Spleen (tissue), 11 donors: ENCODE data around the gene LAMTOR2. TPM values are rescaled to one million over a fixed set of nuclear protein-coding genes. Genes with fewer than 3 reads are reported as not detected.

Source experiments
- DNase-seq: peaks from one replicate; pipeline ENCODE4 v3.0.0-alpha.2; 2020
- H3K27ac ChIP-seq, 8 donors: fragments of 200-600 bp; sonication (generic) in 7 of 8; 1 replicate in 4 of 8; 2 replicates in 4 of 8; pipeline versions ENCODE4 v1.5.0 to v1.8.0; 2016 to 2021; ENCODE audit warnings: inconsistent platforms in 4 of 8, mild to moderate bottlenecking in 4 of 8, moderate library complexity in 1 of 8
- H3K27me3 ChIP-seq, 7 donors: fragments of 200-600 bp; sonication (generic) in 6 of 7; replicated peaks in 1 of 7; 1 replicate in 4 of 7; 2 replicates in 3 of 7; pipeline versions ENCODE4 v1.5.0 to v1.8.0; 2016 to 2021; ENCODE audit warnings: inconsistent platforms in 3 of 7, mild to moderate bottlenecking in 1 of 7
- H3K36me3 ChIP-seq, 6 donors: fragments of 200-600 bp; sonication (generic) in 5 of 6; 1 replicate in 4 of 6; 2 replicates in 2 of 6; pipeline versions ENCODE4 v1.5.0 to v1.8.0; 2016 to 2021; ENCODE audit warnings: inconsistent platforms in 2 of 6
- H3K4me1 ChIP-seq, 6 donors: fragments of 200-600 bp; sonication (generic) in 5 of 6; 1 replicate in 3 of 6; 2 replicates in 3 of 6; pipeline versions ENCODE4 v1.5.0 to v1.8.0; 2016 to 2021; ENCODE audit warnings: inconsistent platforms in 3 of 6
- H3K4me3 ChIP-seq, 8 donors: fragments of 200-600 bp; sonication (generic) in 7 of 8; 1 replicate in 4 of 8; 2 replicates in 4 of 8; pipeline versions ENCODE4 v1.5.0 to v1.8.0; 2016 to 2021; ENCODE audit warnings: inconsistent platforms in 4 of 8, mild to moderate bottlenecking in 4 of 8, moderate library complexity in 2 of 8
- H3K9me3 ChIP-seq, 8 donors: fragments of 200-600 bp; sonication (generic) in 7 of 8; 1 replicate in 4 of 8; 2 replicates in 4 of 8; pipeline versions ENCODE4 v1.5.0 to v1.8.0; 2016 to 2021; ENCODE audit warnings: inconsistent platforms in 4 of 8
- POLR2A ChIP-seq, 3 donors: fragments of 450-650 bp; IDR thresholded peaks; one replicate each; pipeline ENCODE4 v1.5.1; 2017; ENCODE audit warnings: antibody characterized with exemption in 3 of 3, mild to moderate bottlenecking in 1 of 3
- POLR2AphosphoS5 ChIP-seq, 3 donors: sonication (generic); formaldehyde crosslinking; IDR thresholded peaks; one replicate each; pipeline ENCODE4 v1.5.1; 2017; ENCODE audit warnings: antibody characterized with exemption in 3 of 3
- WGBS, 5 donors: extraction: QIAGEN DNeasy Blood & Tissue Kit in 3 of 5; methylation state at CpG; one replicate each; pipeline versions ENCODE4 v1.1.5 to v1.1.7; 2013 to 2018; 5-methylcytosine and 5-hydroxymethylcytosine counted together
- intact Hi-C: fragments of 100-400 bp; cut with DNase I; formaldehyde crosslinking; loops from one replicate; pipeline ENCODE4 v1.15.0; 2023; ENCODE audit warnings: low total_unique reads
- polyA plus RNA-seq, 3 donors: library from polyadenylated mRNA; stranded (reverse); fragments of 200-250 nt; gene quantifications; one replicate each; pipeline ENCODE4 v1.2.1, GENCODE V29; 2013
- total RNA-seq, 7 donors: library from RNA; depleted of rRNA in 3 of 7; stranded (reverse); fragments of >200 nt in 3 of 7; fragmentation: NEBNext Ultra II Directional in 4 of 7; extraction: Animal tissue kit (Norgen Biotek cat#: 25700) in 4 of 7; gene quantifications; one replicate each; pipeline versions ENCODE4 v1.1.0 to v1.2.1, GENCODE V29; 2016 to 2021
- TF ChIP-seq, protein P1 (sequence below), 11 experiments: fragments of 200-600 bp in 7 of 11; fragments of 450-650 bp in 4 of 11; sonication (generic) in 4 of 11; IDR thresholded peaks in 8 of 11; conservative IDR thresholded peaks in 3 of 11; 1 replicate in 7 of 11; 2 replicates in 4 of 11; pipeline versions ENCODE4 v1.4.0 to v1.8.0; 2016 to 2021; ENCODE audit warnings: antibody characterized with exemption in 11 of 11, inconsistent platforms in 4 of 11, mild to moderate bottlenecking in 1 of 11
- donor health status: healthy with polysubstance abuse.
- donor health status: DM: no; HTN: no; CAD: no; lungs with moderate emphysema.
- donor health status: DM: no; HTN: no; CAD: no.
- donor health status: Bipolar disorder and iron deficiency.
- donor health status: healthy.
- donor health status: DM: no; HTN: no; CAD: no.
- donor health status: DM: yes; HTN: yes; CAD: no.

The LAMTOR2 gene
- total and polyA plus RNA-seq, 10 donors: 29.5 to 121 (median 44.7) TPM

DNA sequence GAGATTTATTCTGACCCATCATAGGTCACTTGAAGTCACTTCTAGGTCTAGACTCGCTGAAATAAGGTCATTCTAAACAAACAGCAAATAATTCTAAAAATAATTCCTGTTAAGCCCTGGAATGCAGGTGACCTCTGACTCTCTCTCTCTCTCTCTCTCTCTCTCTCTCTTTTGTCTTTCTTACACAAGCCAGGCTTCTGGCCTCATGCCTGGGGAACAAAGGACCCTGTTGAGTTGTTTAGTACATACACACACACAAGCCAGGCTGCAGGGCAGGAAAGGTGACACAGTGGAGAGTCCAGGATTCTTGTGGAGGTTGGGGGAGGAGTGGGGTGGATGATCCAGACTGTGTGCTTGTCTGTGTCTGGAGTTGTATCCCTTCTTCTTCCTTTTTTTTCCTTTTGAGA lies 31.7 kb downstream of the LAMTOR2 start:
- peaks cover 12 to 40% (median 31%) of the 10 kb centered on the region in 6 donors for H3K4me1 ChIP-seq
- 50 to 74% (median 61%) methylated on average over 1 of the region's 1 CpG for WGBS, 5 donors
- H3K4me3 ChIP-seq: no peak overlapping the region
- peaks cover 0 to 48% (median 7%) of the 10 kb centered on the region in 7 donors for H3K27me3 ChIP-seq
- H3K9me3 ChIP-seq: no peaks in the 10 kb centered on the region
- intact Hi-C loops: no loop called here
- TF ChIP-seq, protein P1, sequence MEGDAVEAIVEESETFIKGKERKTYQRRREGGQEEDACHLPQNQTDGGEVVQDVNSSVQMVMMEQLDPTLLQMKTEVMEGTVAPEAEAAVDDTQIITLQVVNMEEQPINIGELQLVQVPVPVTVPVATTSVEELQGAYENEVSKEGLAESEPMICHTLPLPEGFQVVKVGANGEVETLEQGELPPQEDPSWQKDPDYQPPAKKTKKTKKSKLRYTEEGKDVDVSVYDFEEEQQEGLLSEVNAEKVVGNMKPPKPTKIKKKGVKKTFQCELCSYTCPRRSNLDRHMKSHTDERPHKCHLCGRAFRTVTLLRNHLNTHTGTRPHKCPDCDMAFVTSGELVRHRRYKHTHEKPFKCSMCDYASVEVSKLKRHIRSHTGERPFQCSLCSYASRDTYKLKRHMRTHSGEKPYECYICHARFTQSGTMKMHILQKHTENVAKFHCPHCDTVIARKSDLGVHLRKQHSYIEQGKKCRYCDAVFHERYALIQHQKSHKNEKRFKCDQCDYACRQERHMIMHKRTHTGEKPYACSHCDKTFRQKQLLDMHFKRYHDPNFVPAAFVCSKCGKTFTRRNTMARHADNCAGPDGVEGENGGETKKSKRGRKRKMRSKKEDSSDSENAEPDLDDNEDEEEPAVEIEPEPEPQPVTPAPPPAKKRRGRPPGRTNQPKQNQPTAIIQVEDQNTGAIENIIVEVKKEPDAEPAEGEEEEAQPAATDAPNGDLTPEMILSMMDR (IDR thresholded peaks at IDR 0.05 in 8 of 11, conservative IDR thresholded peaks at IDR 0.05 in 3 of 11): no peak
- no peak for TF ChIP-seq POLR2AphosphoS5 (IDR thresholded peaks at IDR 0.05)
- no peak for TF ChIP-seq POLR2A (IDR thresholded peaks at IDR 0.05)
- DNase-seq: no peak
- H3K27ac ChIP-seq: no peak overlapping the region
- H3K36me3 ChIP-seq: no peaks in the 10 kb centered on the region

- Histone ChIP-seq H3K4me3 (no peak overlapping the region), H3K4me1 (peaks cover 8 to 22% (median 14%) of the 10 kb centered on the region in 6 donors), H3K27ac (no peak overlapping the region), H3K27me3 (peaks cover 0 to 14% (median 0%) of the 10 kb centered on the region in 7 donors), H3K36me3 (no peaks in the 10 kb centered on the region), H3K9me3 (no peaks in the 10 kb centered on the region)
- TF ChIP-seq POLR2A (IDR thresholded peaks at IDR 0.05) (no peak), POLR2AphosphoS5 (IDR thresholded peaks at IDR 0.05) (no peak)
- TF ChIP-seq, protein P1 (IDR thresholded peaks at IDR 0.05 in 8 of 11, conservative IDR thresholded peaks at IDR 0.05 in 3 of 11): no peak
- intact Hi-C loops: loop anchor here (2.0 to 5.0 kb wide), 2 partner anchors 41 to 133 kb away; no protein-coding TSS in a partner anchor
- 54 to 63% (median 59%) methylated on average over 5 to 6 of the region's 6 CpGs for WGBS, 5 donors
- DNase-seq: no peak
These were observed 35.1 kb downstream of the LAMTOR2 start for GRCh38 chr1:156089704-156090103.

- 19 to 31% (median 24%) methylated on average over 5 of the region's 5 CpGs for WGBS, 5 donors
- intact Hi-C loops: loop anchor here (2.0 to 5.0 kb wide), 2 partner anchors 41 to 132 kb away; no protein-coding TSS in a partner anchor
- Histone ChIP-seq H3K36me3 (no peaks in the 10 kb centered on the region), H3K4me1 (peaks cover 8 to 24% (median 14%) of the 10 kb centered on the region in 6 donors), H3K27me3 (peaks cover 0 to 8% (median 0%) of the 10 kb centered on the region in 7 donors), H3K27ac (peak overlapping the region in 1 of 8 donors; percentile 42), H3K4me3 (no peak overlapping the region), H3K9me3 (no peaks in the 10 kb centered on the region)
- no peak for DNase-seq
- no peak for TF ChIP-seq POLR2AphosphoS5 (IDR thresholded peaks at IDR 0.05)
- TF ChIP-seq, protein P1 (IDR thresholded peaks at IDR 0.05 in 8 of 11, conservative IDR thresholded peaks at IDR 0.05 in 3 of 11): peak in 4 of 11 experiments; percentile 72 to 84 (median 80)
These were observed 35.7 kb downstream of the LAMTOR2 start for GRCh38 chr1:156090138-156090839.

DNA sequence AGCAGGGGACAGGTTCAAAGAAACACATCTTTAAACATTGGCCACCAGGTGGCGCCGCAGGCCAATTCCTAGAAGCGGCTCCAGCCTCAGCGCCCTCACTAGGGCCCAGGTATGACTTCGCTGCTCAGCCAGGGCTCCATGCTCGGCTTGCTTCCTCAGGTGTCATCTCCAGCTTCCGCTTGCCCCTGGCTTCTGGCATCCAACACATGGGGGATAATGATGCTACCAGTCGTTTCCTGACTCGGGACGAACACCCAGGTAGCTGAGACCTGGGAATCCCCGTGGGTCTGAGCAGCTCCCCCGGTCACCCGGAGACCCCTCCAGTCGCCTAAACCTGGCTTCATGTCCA lies 36.2 kb downstream of the LAMTOR2 start:
- Histone ChIP-seq H3K4me1 (peaks cover 9 to 29% (median 17%) of the 10 kb centered on the region in 6 donors), H3K9me3 (no peaks in the 10 kb centered on the region), H3K36me3 (no peaks in the 10 kb centered on the region), H3K27ac (peak overlapping the region in 1 of 8 donors; percentile 42), H3K27me3 (peaks cover 0 to 8% (median 0%) of the 10 kb centered on the region in 7 donors), H3K4me3 (no peak overlapping the region)
- WGBS, 5 donors: 40 to 47% (median 41%) methylated on average over 13 to 14 of the region's 14 CpGs
- TF ChIP-seq POLR2AphosphoS5 (IDR thresholded peaks at IDR 0.05) (peak; percentile 17 to 55 (median 36)), POLR2A (IDR thresholded peaks at IDR 0.05) (no peak)
- TF ChIP-seq, protein P1 (IDR thresholded peaks at IDR 0.05 in 8 of 11, conservative IDR thresholded peaks at IDR 0.05 in 3 of 11): peak in 7 of 11 experiments; percentile 27 to 88 (median 84)
- intact Hi-C loops: loop anchor here (2.0 to 5.0 kb wide), 2 partner anchors 40 to 131 kb away; no protein-coding TSS in a partner anchor
- peak; percentile 95 for DNase-seq
